SU-DHL-6 (cell line): Measurements from ENCODE around the gene SNX22.

Experiments used
- H2AFZ ChIP-seq: fragments of 200-600 bp; sonication (generic); 2 replicates; pipeline ENCODE4 v1.6.1; 2014; ENCODE audit warnings: low read depth, mild to moderate bottlenecking, moderate library complexity, mixed read lengths, antibody characterized with exemption, low read length; ENCODE audit not compliant: severe bottlenecking
- H3F3A ChIP-seq: fragments of 200-600 bp; shearing (Covaris generic); 2 replicates; pipeline ENCODE4 v1.6.0; 2016; ENCODE audit warnings: antibody characterized with exemption, mild to moderate bottlenecking; ENCODE audit not compliant: insufficient read depth
- H3K27ac ChIP-seq: fragments of 200-600 bp; sonication (generic); 2 replicates; pipeline ENCODE4 v1.5.1; 2016; ENCODE audit warnings: low read depth, mild to moderate bottlenecking, low read length, moderate library complexity, mixed read lengths
- H3K27me3 ChIP-seq: fragments of 200-600 bp; sonication (generic), shearing (Covaris generic); 2 replicates; pipeline ENCODE4 v1.6.0; 2014; ENCODE audit warnings: mild to moderate bottlenecking, low read length
- H3K36me3 ChIP-seq: fragments of 200-600 bp; sonication (generic); 2 replicates; pipeline ENCODE4 v1.6.1; 2014; ENCODE audit warnings: mild to moderate bottlenecking, low read length, mixed read lengths
- H3K4me2 ChIP-seq: fragments of 300-600, 200-600 bp; shearing (Covaris generic), sonication (generic); 2 replicates; pipeline ENCODE4 v1.6.0; 2014; ENCODE audit warnings: low read length, low read depth, mild to moderate bottlenecking; ENCODE audit not compliant: poor library complexity, severe bottlenecking
- H3K4me3 ChIP-seq: fragments of 200-600 bp; sonication (generic); 2 replicates; pipeline ENCODE4 v1.5.1; 2014; ENCODE audit warnings: antibody characterized with exemption, low read length, mild to moderate bottlenecking, mixed read lengths; ENCODE audit not compliant: insufficient read depth, poor library complexity, severe bottlenecking
- H3K79me2 ChIP-seq: fragments of 200-600 bp; sonication (generic); 2 replicates; pipeline ENCODE4 v1.6.1; 2014; ENCODE audit warnings: mild to moderate bottlenecking, low read length, moderate library complexity; ENCODE audit not compliant: insufficient read depth
- H3K9ac ChIP-seq: fragments of 200-600 bp; sonication (generic); 2 replicates; pipeline ENCODE4 v1.7.0; 2014; ENCODE audit warnings: mild to moderate bottlenecking, low read length
- H3K9me2 ChIP-seq: fragments of 200-600 bp; sonication (generic); replicated peaks from 2 replicates; pipeline ENCODE4 v1.6.1; 2014; ENCODE audit warnings: low read length; ENCODE audit not compliant: insufficient read depth
- H3K9me3 ChIP-seq: fragments of 200-600 bp; sonication (generic); 2 replicates; pipeline ENCODE4 v1.6.1; 2014; ENCODE audit warnings: low read length, mixed read lengths; ENCODE audit not compliant: insufficient read depth
- H4K20me1 ChIP-seq: fragments of 200-600 bp; sonication (generic); 2 replicates; pipeline ENCODE4 v1.6.1; 2014; ENCODE audit warnings: low read depth, mild to moderate bottlenecking, antibody characterized with exemption, low read length, moderate library complexity, mixed read lengths
- EZH2phosphoT487 ChIP-seq: fragments of 200-600 bp; sonication (generic), shearing (Covaris generic); conservative IDR thresholded peaks from 2 replicates; pipeline ENCODE4 v1.6.1; 2018; ENCODE audit warnings: mild to moderate bottlenecking, antibody characterized with exemption, low read length, moderate library complexity, mixed read lengths
- TF ChIP-seq, protein P1 (sequence below): fragments of 200-600 bp; sonication (generic); IDR thresholded peaks from one replicate; pipeline ENCODE4 v1.5.1; 2017; ENCODE audit warnings: antibody characterized with exemption, mild to moderate bottlenecking, low read length, moderate library complexity; ENCODE audit not compliant: insufficient read depth, poor library complexity, severe bottlenecking

The SNX22 gene

DNA sequence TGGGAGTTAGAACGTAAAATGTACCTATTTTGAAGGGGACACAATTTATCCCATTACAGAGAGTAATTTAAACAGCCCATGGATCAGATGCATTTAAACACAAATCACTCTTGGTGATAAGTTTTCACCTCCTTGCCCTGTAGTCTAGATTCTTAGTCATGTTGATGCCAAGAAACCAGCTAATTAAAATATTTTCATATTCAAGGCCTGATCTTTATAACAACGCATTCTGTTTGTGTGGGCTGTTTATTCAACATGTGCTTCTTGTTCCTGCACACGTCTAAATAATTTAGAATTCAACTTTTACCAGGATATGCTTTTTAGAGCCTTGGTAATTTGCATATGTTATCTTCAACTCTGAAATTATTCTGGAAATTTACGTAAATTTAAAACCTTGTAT, 29.9 kb upstream of the SNX22 start:
- Histone ChIP-seq H2AFZ (no peak overlapping the region), H3K27ac (no peak overlapping the region), H3K9me3 (no peaks in the 10 kb centered on the region), H3K4me3 (no peak overlapping the region), H4K20me1 (no peaks in the 10 kb centered on the region), H3K27me3 (no peaks in the 10 kb centered on the region), H3K79me2 (no peaks in the 10 kb centered on the region), H3K9me2 (no peaks in the 10 kb centered on the region), H3K9ac (no peak overlapping the region), H3K36me3 (peaks cover 20% of the 10 kb centered on the region; the same call in 1 of the 2 replicates), H3F3A (no peaks in the 10 kb centered on the region), H3K4me2 (no peak overlapping the region)
- TF ChIP-seq EZH2phosphoT487, result no peak
- TF ChIP-seq, protein P1, sequence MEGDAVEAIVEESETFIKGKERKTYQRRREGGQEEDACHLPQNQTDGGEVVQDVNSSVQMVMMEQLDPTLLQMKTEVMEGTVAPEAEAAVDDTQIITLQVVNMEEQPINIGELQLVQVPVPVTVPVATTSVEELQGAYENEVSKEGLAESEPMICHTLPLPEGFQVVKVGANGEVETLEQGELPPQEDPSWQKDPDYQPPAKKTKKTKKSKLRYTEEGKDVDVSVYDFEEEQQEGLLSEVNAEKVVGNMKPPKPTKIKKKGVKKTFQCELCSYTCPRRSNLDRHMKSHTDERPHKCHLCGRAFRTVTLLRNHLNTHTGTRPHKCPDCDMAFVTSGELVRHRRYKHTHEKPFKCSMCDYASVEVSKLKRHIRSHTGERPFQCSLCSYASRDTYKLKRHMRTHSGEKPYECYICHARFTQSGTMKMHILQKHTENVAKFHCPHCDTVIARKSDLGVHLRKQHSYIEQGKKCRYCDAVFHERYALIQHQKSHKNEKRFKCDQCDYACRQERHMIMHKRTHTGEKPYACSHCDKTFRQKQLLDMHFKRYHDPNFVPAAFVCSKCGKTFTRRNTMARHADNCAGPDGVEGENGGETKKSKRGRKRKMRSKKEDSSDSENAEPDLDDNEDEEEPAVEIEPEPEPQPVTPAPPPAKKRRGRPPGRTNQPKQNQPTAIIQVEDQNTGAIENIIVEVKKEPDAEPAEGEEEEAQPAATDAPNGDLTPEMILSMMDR, result no peak

- H3K27ac ChIP-seq, result no peak overlapping the region
- no peaks in the 10 kb centered on the region for H3K79me2 ChIP-seq
- no peaks in the 10 kb centered on the region for H3K27me3 ChIP-seq
- H3K9ac ChIP-seq, result no peak overlapping the region
- TF ChIP-seq, protein P1, result no peak
- TF ChIP-seq EZH2phosphoT487, result no peak
- no peak overlapping the region for H2AFZ ChIP-seq
- H3K9me2 ChIP-seq, result no peaks in the 10 kb centered on the region
- no peak overlapping the region for H3K4me3 ChIP-seq
- peaks cover 26% of the 10 kb centered on the region; the same call in 1 of the 2 replicates for H3K36me3 ChIP-seq
- no peaks in the 10 kb centered on the region for H4K20me1 ChIP-seq
- H3K4me2 ChIP-seq, result no peak overlapping the region
- H3F3A ChIP-seq, result no peaks in the 10 kb centered on the region
- no peaks in the 10 kb centered on the region for H3K9me3 ChIP-seq
These were observed 29.1 kb upstream of the SNX22 start for GRCh38 chr15:64122444-64122843.

DNA sequence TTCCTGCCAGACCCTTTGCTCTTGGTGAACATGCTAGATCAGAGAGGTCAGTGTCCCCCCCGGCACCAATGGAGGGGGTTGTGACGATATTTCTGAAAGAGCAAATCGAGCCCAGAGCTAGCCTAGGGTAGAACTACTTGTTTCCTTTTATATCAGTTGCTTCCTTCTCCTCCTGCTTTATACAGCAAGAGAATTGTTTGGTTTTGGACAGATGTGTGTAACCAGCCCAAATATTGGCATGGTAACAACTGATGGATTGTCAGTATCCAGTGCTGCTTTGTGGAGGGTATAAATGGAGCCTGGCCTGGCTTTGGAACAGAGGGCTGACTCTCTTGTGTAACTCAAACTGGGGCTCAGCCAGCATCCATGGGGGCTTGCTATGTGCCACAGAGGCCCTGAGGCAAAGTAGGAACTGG, 28.6 kb upstream of the SNX22 start:
- Histone ChIP-seq H3K4me3 (no peak overlapping the region), H3K9ac (no peak overlapping the region), H3K27ac (no peak overlapping the region), H3F3A (no peaks in the 10 kb centered on the region), H4K20me1 (no peaks in the 10 kb centered on the region), H2AFZ (no peak overlapping the region), H3K9me2 (no peaks in the 10 kb centered on the region), H3K4me2 (no peak overlapping the region), H3K79me2 (no peaks in the 10 kb centered on the region), H3K36me3 (peaks cover 29% of the 10 kb centered on the region; the same call in 1 of the 2 replicates), H3K9me3 (no peaks in the 10 kb centered on the region), H3K27me3 (no peaks in the 10 kb centered on the region)
- TF ChIP-seq EZH2phosphoT487, result no peak
- TF ChIP-seq, protein P1, result no peak
